Thyroid gland (tissue), 4 donors: ENCODE measurements around the gene RELT. TPM values are rescaled to one million over a fixed set of nuclear protein-coding genes. Genes with fewer than 3 reads are reported as not detected.

Experiments
- DNase-seq, 2 donors: peaks; one replicate each; pipeline ENCODE4 v3.0.0-alpha.2; 2019
- H3K27ac ChIP-seq, 3 donors: fragments of 200-600 bp; sonication (generic); 1 replicate in 2 of 3; 2 replicates in 1 of 3; pipeline ENCODE4 v1.5.1; 2016 to 2019; ENCODE audit warnings: mild to moderate bottlenecking in 1 of 3, moderate library complexity in 1 of 3
- H3K27me3 ChIP-seq: fragments of 200-600 bp; sonication (generic); one replicate; pipeline ENCODE4 v1.5.1; 2019
- H3K36me3 ChIP-seq, 2 donors: fragments of 200-600 bp; sonication (generic); one replicate each; pipeline ENCODE4 v1.5.1; 2016 to 2019
- H3K4me1 ChIP-seq, 2 donors: fragments of 200-600 bp; sonication (generic); one replicate each; pipeline ENCODE4 v1.5.1; 2017 to 2019
- H3K4me3 ChIP-seq, 3 donors: fragments of 200-600 bp; sonication (generic); replicated peaks in 1 of 3; 1 replicate in 2 of 3; 2 replicates in 1 of 3; pipeline ENCODE4 v1.5.1; 2016; ENCODE audit warnings: mild to moderate bottlenecking in 1 of 3
- H3K9me3 ChIP-seq: fragments of 200-600 bp; sonication (generic); one replicate; pipeline ENCODE4 v1.5.1; 2017
- POLR2A ChIP-seq, 2 donors: fragments of 450-650 bp; IDR thresholded peaks; one replicate each; pipeline ENCODE4 v1.6.1; 2017; ENCODE audit warnings: antibody characterized with exemption in 2 of 2, mild to moderate bottlenecking in 2 of 2, moderate library complexity in 1 of 2
- WGBS, 2 donors: methylation state at CpG; one replicate each; pipeline ENCODE4 v1.1.5; 2017; 5-methylcytosine and 5-hydroxymethylcytosine counted together
- intact Hi-C: fragments of 100-400 bp; cut with DNase I; formaldehyde crosslinking; loops from one replicate; pipeline ENCODE4 v1.15.1; 2023
- total RNA-seq, 4 donors: library from RNA; depleted of rRNA; stranded (reverse); fragments of >200 nt; gene quantifications; one replicate each; pipeline ENCODE4 v1.2.3, GENCODE V29; 2016
- TF ChIP-seq, protein P1 (sequence below), 6 experiments: fragments of 200-600 bp in 3 of 6; fragments of 450-650 bp in 3 of 6; sonication (generic) in 3 of 6; IDR thresholded peaks; one replicate each; pipeline ENCODE4 v1.5.1; 2016 to 2019; ENCODE audit warnings: antibody characterized with exemption in 6 of 6, mild to moderate bottlenecking in 2 of 6, inconsistent platforms in 1 of 6, moderate library complexity in 1 of 6

The RELT gene, protein sequence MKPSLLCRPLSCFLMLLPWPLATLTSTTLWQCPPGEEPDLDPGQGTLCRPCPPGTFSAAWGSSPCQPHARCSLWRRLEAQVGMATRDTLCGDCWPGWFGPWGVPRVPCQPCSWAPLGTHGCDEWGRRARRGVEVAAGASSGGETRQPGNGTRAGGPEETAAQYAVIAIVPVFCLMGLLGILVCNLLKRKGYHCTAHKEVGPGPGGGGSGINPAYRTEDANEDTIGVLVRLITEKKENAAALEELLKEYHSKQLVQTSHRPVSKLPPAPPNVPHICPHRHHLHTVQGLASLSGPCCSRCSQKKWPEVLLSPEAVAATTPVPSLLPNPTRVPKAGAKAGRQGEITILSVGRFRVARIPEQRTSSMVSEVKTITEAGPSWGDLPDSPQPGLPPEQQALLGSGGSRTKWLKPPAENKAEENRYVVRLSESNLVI
- 1 to 10 TPM; 1.6 to 3.5 (median 1.9) TPM for total RNA-seq

DNA sequence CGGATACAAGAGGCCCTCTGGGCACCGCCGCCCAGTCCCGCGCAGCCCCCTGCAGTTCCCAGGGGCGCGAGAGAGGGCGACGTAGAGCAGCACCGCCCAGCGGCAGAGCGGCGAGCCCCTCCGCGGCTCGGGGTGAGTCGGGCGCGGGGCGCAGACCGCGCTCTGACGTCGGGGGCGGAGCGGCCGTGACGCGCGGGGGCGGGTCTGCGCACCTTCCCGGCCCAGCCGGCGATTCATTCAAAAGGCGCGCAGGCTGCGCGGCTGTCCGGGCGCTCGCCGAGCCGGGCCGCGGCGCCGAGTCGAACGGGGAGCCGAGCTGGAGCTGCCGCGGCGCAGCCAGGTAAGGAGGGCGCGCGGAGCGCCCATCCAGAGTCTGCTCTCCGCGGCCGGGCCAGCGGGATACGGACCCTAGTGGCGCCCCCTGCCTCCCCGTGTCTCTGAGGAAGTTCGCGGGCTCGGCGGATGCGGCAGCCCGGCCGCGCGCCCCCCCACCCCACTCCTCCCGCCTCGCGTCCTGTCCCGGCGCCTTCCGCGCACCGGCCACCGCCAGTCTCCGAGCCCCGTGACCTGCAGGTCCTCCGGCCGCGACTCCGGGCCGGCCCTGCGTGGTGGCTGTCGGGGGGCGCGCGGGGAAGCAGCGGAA, at the start of gene RELT:
Gene RELT, plus strand, starts transcription at position 240 of the 643 bp plus-strand sequence. CDS start 12,738 bp downstream, outside the sequence.
- peaks cover 15 to 26% of the 10 kb centered on the region in 2 donors for H3K4me1 ChIP-seq
- peak; percentile 87 to 88 for DNase-seq
- TF ChIP-seq, protein P1, sequence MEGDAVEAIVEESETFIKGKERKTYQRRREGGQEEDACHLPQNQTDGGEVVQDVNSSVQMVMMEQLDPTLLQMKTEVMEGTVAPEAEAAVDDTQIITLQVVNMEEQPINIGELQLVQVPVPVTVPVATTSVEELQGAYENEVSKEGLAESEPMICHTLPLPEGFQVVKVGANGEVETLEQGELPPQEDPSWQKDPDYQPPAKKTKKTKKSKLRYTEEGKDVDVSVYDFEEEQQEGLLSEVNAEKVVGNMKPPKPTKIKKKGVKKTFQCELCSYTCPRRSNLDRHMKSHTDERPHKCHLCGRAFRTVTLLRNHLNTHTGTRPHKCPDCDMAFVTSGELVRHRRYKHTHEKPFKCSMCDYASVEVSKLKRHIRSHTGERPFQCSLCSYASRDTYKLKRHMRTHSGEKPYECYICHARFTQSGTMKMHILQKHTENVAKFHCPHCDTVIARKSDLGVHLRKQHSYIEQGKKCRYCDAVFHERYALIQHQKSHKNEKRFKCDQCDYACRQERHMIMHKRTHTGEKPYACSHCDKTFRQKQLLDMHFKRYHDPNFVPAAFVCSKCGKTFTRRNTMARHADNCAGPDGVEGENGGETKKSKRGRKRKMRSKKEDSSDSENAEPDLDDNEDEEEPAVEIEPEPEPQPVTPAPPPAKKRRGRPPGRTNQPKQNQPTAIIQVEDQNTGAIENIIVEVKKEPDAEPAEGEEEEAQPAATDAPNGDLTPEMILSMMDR (IDR thresholded peaks at IDR 0.05): peak; percentile 55 to 99 (median 97)
- peak; percentile 29 to 94 for TF ChIP-seq POLR2A (IDR thresholded peaks at IDR 0.05)
- intact Hi-C loops: no loop called here
- peak within 1 kb of the TSS; percentile 52 to 78 (median 54) for H3K4me3 ChIP-seq
- H3K27ac ChIP-seq: peak within 1 kb of the TSS; percentile 3 to 75 (median 47)
- H3K27me3 ChIP-seq: no peaks in the 10 kb centered on the region
- no peaks in the 10 kb centered on the region for H3K36me3 ChIP-seq
- no peaks in the 10 kb centered on the region for H3K9me3 ChIP-seq
- 0% methylated on average over 13 to 30 of the region's 96 CpGs for WGBS, 2 donors

- TF ChIP-seq POLR2A (IDR thresholded peaks at IDR 0.05): no peak
- TF ChIP-seq, protein P1 (IDR thresholded peaks at IDR 0.05): no peak
- WGBS, 2 donors: 56 to 60% methylated on average over 10 of the region's 10 CpGs
- no peaks in the 10 kb centered on the region for H3K9me3 ChIP-seq
- H3K36me3 ChIP-seq: no peaks in the 10 kb centered on the region
- intact Hi-C loops: no loop called here
- no peaks in the 10 kb centered on the region for H3K27me3 ChIP-seq
- peak in 1 of 2 donors; percentile 51 for DNase-seq
- H3K4me3 ChIP-seq: no peak overlapping the region
- peaks cover 54 to 87% of the 10 kb centered on the region in 2 donors for H3K4me1 ChIP-seq
- peak overlapping the region; percentile 36 to 99 (median 97) for H3K27ac ChIP-seq
Observed at GRCh38 chr11:73326929-73327811, 49.0 kb upstream of the RELT start.

GRCh38 chr11:73327812-73328364, 48.3 kb upstream of the RELT start:
- Histone ChIP-seq H3K4me1 (peaks cover 57 to 87% of the 10 kb centered on the region in 2 donors), H3K27me3 (no peaks in the 10 kb centered on the region), H3K9me3 (no peaks in the 10 kb centered on the region), H3K27ac (peak overlapping the region in 2 of 3 donors; percentile 23 to 99), H3K36me3 (no peaks in the 10 kb centered on the region), H3K4me3 (no peak overlapping the region)
- WGBS, 2 donors: 86% methylated on average over 4 of the region's 4 CpGs
- TF ChIP-seq POLR2A (IDR thresholded peaks at IDR 0.05): no peak
- TF ChIP-seq, protein P1 (IDR thresholded peaks at IDR 0.05): no peak
- intact Hi-C loops: no loop called here
- no peak for DNase-seq

DNA sequence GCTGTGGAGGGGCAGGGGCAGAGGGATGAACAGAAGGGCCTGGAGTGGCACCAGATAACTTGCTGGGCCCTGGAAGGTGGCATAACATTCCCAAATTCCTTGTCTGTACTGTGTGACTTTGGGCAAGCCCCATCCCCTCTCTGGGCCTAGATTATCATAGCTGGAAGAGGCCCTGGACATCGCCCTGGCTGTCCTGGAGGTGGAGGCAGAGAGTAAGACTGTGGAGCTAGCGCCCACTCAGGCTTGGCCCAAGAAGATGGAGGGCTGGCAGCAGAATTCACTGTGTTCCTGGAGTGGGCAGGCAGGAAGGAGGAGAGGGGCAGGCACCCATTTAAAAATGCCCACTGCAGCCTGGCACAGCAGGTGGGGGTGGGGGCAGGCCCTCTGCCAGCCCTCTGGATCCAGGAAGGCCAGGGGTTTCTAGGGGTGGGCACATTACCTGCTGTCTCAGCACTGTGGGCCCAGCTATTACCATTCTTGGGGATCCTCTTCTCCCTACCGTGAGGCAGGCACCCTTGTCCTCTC, 45.6 kb upstream of the RELT start:
- H3K4me1 ChIP-seq: peaks cover 53 to 87% of the 10 kb centered on the region in 2 donors
- no peaks in the 10 kb centered on the region for H3K9me3 ChIP-seq
- TF ChIP-seq, protein P1 (IDR thresholded peaks at IDR 0.05): peak in 5 of 6 experiments; percentile 18 to 58 (median 37)
- TF ChIP-seq POLR2A (IDR thresholded peaks at IDR 0.05): no peak
- peak overlapping the region; percentile 54 to 84 (median 61) for H3K27ac ChIP-seq
- intact Hi-C loops: no loop called here
- no peaks in the 10 kb centered on the region for H3K27me3 ChIP-seq
- no peak overlapping the region for H3K4me3 ChIP-seq
- 54 to 59% methylated on average over 2 to 3 of the region's 3 CpGs for WGBS, 2 donors
- DNase-seq: peak; percentile 72
- H3K36me3 ChIP-seq: no peaks in the 10 kb centered on the region
